ENCODE results near the gene PSME1. TPM values are rescaled to one million over a fixed set of nuclear protein-coding genes. Genes with fewer than 3 reads are reported as not detected.

PSME1 gene
- total and polyA plus RNA-seq, 4 donors, result 125 to 311 (median 239) TPM

- no peaks in the 10 kb centered on the region for H3K27me3 ChIP-seq (ENCODE audit: control insufficient read depth in 3 of 3, insufficient read depth in 3 of 3, low read length in 2 of 3)
- ATAC-seq (ENCODE audit: insufficient read depth, low FRiP score), result no peak
- H3K4me3 ChIP-seq, result no peak overlapping the region
- peak overlapping the region in 1 of 2 donors; percentile 34 for H3K27ac ChIP-seq (ENCODE audit: low read depth in 1 of 2, low read length in 1 of 2)
- H3K4me1 ChIP-seq (ENCODE audit: control insufficient read depth in 5 of 5, insufficient read depth in 5 of 5, low read length in 5 of 5), result peaks cover 0 to 13% (median 8%) of the 10 kb centered on the region in 5 donors
- TF ChIP-seq, protein P1, sequence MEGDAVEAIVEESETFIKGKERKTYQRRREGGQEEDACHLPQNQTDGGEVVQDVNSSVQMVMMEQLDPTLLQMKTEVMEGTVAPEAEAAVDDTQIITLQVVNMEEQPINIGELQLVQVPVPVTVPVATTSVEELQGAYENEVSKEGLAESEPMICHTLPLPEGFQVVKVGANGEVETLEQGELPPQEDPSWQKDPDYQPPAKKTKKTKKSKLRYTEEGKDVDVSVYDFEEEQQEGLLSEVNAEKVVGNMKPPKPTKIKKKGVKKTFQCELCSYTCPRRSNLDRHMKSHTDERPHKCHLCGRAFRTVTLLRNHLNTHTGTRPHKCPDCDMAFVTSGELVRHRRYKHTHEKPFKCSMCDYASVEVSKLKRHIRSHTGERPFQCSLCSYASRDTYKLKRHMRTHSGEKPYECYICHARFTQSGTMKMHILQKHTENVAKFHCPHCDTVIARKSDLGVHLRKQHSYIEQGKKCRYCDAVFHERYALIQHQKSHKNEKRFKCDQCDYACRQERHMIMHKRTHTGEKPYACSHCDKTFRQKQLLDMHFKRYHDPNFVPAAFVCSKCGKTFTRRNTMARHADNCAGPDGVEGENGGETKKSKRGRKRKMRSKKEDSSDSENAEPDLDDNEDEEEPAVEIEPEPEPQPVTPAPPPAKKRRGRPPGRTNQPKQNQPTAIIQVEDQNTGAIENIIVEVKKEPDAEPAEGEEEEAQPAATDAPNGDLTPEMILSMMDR (IDR thresholded peaks at IDR 0.05; ENCODE audit: control extremely low read depth, extremely low read depth), result no peak
- 83 to 94% methylated on average over 5 of the region's 5 CpGs for WGBS, 2 donors
- no peak overlapping the region for H3K9ac ChIP-seq (ENCODE audit: insufficient read depth in 1 of 2, low read length in 2 of 2)
- DNase-seq, result no peak
- peaks cover 22 to 46% (median 34%) of the 10 kb centered on the region in 4 donors for H3K36me3 ChIP-seq (ENCODE audit: control insufficient read depth in 4 of 4, insufficient read depth in 4 of 4, low read length in 4 of 4)
- H3K9me3 ChIP-seq (ENCODE audit: control insufficient read depth in 4 of 4, insufficient read depth in 3 of 4, low read length in 3 of 4), result no peaks in the 10 kb centered on the region
Measured at GRCh38 chr14:24165785-24166184, 29.8 kb downstream of the PSME1 start.

DNA sequence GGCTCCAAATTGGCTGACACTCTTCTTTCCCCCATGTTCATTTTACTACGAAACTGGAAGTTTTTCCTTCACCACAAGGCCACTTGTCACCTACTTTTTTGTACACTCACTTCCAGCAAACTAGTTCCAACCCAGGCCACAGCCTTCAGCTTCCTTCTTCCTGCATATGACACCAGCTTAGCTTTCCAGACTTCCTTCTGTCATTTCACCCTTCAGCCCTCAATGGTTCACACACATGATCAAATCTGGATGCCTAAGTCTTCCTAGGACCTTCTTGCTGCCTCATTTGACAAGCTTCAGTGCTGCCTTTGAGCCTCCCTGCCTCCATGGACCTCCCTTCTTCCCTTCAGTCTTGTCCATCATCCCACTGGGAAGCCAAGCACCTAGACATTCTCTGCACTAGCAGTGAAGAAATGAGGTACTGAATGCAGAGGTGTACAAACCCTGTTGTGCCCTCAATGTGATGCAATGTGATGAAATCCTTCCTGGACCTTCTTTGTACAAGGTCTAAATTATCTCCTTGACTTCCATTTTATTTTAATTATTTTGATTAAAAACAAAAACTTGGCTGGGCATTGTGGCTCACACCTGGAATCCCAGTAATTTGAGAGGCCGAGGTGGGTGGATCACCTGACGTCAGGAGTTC lies 31.6 kb downstream of the PSME1 start:
- Histone ChIP-seq H3K4me1 (ENCODE audit: control insufficient read depth in 5 of 5, insufficient read depth in 5 of 5, low read length in 5 of 5) (peaks cover 0 to 14% (median 4%) of the 10 kb centered on the region in 5 donors), H3K27me3 (ENCODE audit: control insufficient read depth in 3 of 3, insufficient read depth in 3 of 3, low read length in 2 of 3) (no peaks in the 10 kb centered on the region), H3K27ac (ENCODE audit: low read depth in 1 of 2, low read length in 1 of 2) (peak overlapping the region in 1 of 2 donors; percentile 61), H3K36me3 (ENCODE audit: control insufficient read depth in 4 of 4, insufficient read depth in 4 of 4, low read length in 4 of 4) (peaks cover 22 to 50% (median 33%) of the 10 kb centered on the region in 4 donors), H3K9ac (ENCODE audit: insufficient read depth in 1 of 2, low read length in 2 of 2) (no peak overlapping the region), H3K9me3 (ENCODE audit: control insufficient read depth in 4 of 4, insufficient read depth in 3 of 4, low read length in 3 of 4) (no peaks in the 10 kb centered on the region), H3K4me3 (no peak overlapping the region)
- DNase-seq, result no peak
- TF ChIP-seq, protein P1 (IDR thresholded peaks at IDR 0.05; ENCODE audit: control extremely low read depth, extremely low read depth), result no peak
- 76 to 81% methylated on average over 3 of the region's 3 CpGs for WGBS, 2 donors
- no peak for ATAC-seq (ENCODE audit: insufficient read depth, low FRiP score)

- DNase-seq, result peak; percentile 95
- Histone ChIP-seq H3K27ac (ENCODE audit: low read depth in 1 of 2, low read length in 1 of 2) (peak within 1 kb of the TSS in 1 of 2 donors; percentile 22), H3K9me3 (ENCODE audit: control insufficient read depth in 4 of 4, insufficient read depth in 3 of 4, low read length in 3 of 4) (no peaks in the 10 kb centered on the region), H3K4me3 (peak within 1 kb of the TSS; percentile 12), H3K4me1 (ENCODE audit: control insufficient read depth in 5 of 5, insufficient read depth in 5 of 5, low read length in 5 of 5) (peaks cover 0 to 14% (median 4%) of the 10 kb centered on the region in 5 donors), H3K9ac (ENCODE audit: insufficient read depth in 1 of 2, low read length in 2 of 2) (no peak within 1 kb of the TSS), H3K27me3 (ENCODE audit: control insufficient read depth in 3 of 3, insufficient read depth in 3 of 3, low read length in 2 of 3) (no peaks in the 10 kb centered on the region), H3K36me3 (ENCODE audit: control insufficient read depth in 4 of 4, insufficient read depth in 4 of 4, low read length in 4 of 4) (peaks cover 4 to 26% (median 8%) of the 10 kb centered on the region in 4 donors)
- TF ChIP-seq, protein P1 (IDR thresholded peaks at IDR 0.05; ENCODE audit: control extremely low read depth, extremely low read depth), result no peak
- peak; percentile 86 for ATAC-seq (ENCODE audit: insufficient read depth, low FRiP score)
- 14 to 26% methylated on average over 62 to 63 of the region's 63 CpGs for WGBS, 2 donors
Measured at GRCh38 chr14:24171422-24172260, 35.6 kb downstream of the PSME1 start, which contains the start of gene REC8. Gene REC8 (plus strand): TSS chr14:24172080. CDS start chr14:24172553, 473 bp downstream.
